Esophagus squamous epithelium (tissue), 4 donors: Measurements from ENCODE around the gene OPCML.

Source experiments
- CTCF ChIP-seq, 6 experiments: fragments of 450-650 bp in 4 of 6; fragments of 200-600 bp in 2 of 6; sonication (generic) in 2 of 6; IDR thresholded peaks; one replicate each; pipeline ENCODE4 v1.5.1; 2016 to 2019; ENCODE audit warnings: antibody characterized with exemption in 6 of 6, mild to moderate bottlenecking in 4 of 6, moderate library complexity in 4 of 6
- POLR2A ChIP-seq, 4 donors: fragments of 450-650 bp; IDR thresholded peaks; one replicate each; pipeline ENCODE4 v1.6.1; 2017; ENCODE audit warnings: antibody characterized with exemption in 4 of 4, mild to moderate bottlenecking in 4 of 4, moderate library complexity in 3 of 4

- no peak for TF ChIP-seq CTCF (IDR thresholded peaks at IDR 0.05)
- no peak for TF ChIP-seq POLR2A (IDR thresholded peaks at IDR 0.05)
Measured at GRCh38 chr11:133525976-133526375, 6.3 kb downstream of the OPCML start.
